GM23338 (cell line): ENCODE results near the gene PPFIBP1.

Experiments
- CTCF ChIP-seq, 2 experiments: fragments of 200-600 bp in 1 of 2; sonication (generic) in 1 of 2; conservative IDR thresholded peaks; 2 replicates each; pipeline versions ENCODE4 v1.5.1 to v1.6.1; 2016 to 2017; ENCODE audit warnings: antibody characterized with exemption in 2 of 2, low read depth in 2 of 2, mild to moderate bottlenecking in 2 of 2, moderate library complexity in 1 of 2
- EZH2phosphoT487 ChIP-seq: fragments of 200-600 bp; sonication (generic); IDR thresholded peaks from one replicate; pipeline ENCODE4 v1.8.1; 2018; ENCODE audit warnings: antibody characterized with exemption; ENCODE audit not compliant: unreplicated experiment
- POLR2AphosphoS5 ChIP-seq: IDR thresholded peaks from 2 replicates; pipeline ENCODE4 v1.6.1; 2016; ENCODE audit warnings: antibody characterized with exemption, low read depth
- ZNF114 ChIP-seq: fragments of 250-450 bp; sonication (Bioruptor Pico); IDR thresholded peaks from 2 replicates; pipeline ENCODE4 v1.5.0; 2020; ENCODE audit warnings: mild to moderate bottlenecking, moderate library complexity

GRCh38 chr12:27561535-27562350 lies 37.7 kb downstream of the PPFIBP1 start:
- TF ChIP-seq POLR2AphosphoS5 (no peak), CTCF (conservative IDR thresholded peaks at IDR 0.05; ENCODE audit: low read depth in 2 of 2) (no peak), ZNF114 (no peak), EZH2phosphoT487 (no peak)
